Stimulated activated CD8-positive, alpha-beta memory T cell treated with anti-CD3 and anti-CD28 coated beads, Interleukin-4, amount 100 ng/mL, for 48 hours (primary cell): ENCODE measurements around the gene ZNF275.
"Not testable (repeated sequence)": the region's sequence is repeated elsewhere in the genome, so short reads cannot be mapped to it uniquely, and the experiment has no call there.

Experiments used
- DNase-seq: peaks from one replicate; pipeline ENCODE4 v3.0.0-alpha.2; 2020

Gene ZNF275

DNA sequence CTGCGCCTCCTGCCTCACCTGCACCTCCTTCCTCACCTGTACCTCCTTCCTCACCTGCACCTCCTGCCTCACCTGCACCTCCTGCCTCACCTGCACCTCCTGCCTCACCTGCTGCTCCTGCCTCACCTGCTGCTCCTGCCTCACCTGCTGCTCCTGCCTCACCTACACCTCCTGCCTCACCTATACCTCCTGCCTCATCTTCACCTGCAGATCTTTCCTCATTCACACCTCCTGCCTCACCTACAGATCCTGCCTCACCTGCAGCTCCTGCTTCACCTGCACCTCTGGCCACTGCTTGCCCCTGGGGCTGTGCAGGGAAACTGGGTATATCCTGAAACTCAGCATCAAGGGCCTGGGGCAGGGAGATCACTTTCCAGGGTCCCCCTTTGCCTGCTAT, 13.9 kb upstream of the ZNF275 start:
- not testable (repeated sequence) for DNase-seq

DNA sequence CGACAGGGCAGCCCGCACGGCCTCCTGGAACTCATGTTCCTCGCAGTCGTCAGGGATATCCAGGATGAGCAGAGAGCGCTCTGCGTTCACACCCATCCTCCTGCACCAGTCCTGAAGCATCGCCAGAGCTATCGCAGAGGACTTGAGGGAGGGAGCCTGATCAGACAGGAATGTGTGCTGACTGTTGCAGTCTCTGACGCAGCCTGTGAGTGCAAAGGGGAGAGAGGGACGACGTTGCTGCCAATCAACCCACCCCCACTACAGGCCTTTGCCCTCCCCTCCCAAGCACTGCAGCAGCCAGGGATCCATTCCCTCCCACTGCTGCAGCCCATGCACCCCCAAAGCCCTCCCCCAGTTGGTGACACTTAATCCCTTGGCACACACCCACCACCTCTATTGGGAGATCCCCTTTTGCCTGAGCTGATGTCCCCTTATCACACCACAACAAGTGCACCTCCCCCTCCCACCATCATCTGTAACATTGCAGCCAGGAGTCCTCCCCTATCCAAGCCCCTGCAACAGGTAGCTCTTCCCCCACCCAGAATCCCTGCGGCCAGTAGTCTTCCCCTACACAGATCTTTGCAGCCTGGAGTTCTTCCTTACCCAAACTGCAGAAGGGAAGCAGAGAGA, 13.3 kb upstream of the ZNF275 start:
- DNase-seq = no peak

DNA sequence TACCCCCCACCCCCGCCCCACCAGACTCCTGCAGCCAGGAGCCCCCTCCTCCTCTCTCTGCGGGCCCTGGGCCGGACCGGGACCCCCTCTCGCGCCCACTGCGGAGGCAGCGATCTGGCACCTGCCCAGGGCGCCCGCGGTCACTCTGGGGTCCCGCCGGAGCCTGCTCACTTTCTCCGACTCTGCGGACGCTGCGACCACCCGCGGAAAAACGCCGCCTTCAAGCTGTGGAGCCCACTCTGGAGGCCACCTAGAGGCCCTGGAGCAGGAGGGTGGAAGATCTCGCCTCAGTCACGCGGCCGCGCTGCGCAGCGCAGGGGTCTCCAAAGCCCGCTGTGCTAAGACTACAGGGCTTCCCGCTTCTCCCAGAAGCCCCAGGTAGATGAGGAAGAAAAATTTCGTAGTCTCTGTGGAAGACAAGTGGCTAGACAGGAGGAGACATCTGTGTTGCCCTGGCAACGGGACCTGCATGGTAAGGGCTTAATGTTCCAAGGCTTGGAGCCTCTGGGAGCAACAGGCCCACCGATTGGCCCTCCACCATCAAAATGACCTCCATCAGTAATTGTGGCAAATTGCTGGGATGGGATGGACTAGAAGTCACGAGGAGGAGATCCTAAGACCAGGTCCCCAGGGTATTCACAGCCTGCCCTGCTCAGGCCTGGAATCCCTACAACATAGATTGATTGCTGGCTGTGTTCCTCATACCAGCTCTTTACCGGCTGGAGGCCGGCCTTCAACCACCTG, 12.4 kb upstream of the ZNF275 start, which contains the start of gene PNMA6F:
Gene PNMA6F, minus strand, starts transcription at position 387 of the 744 bp plus-strand sequence. CDS start 1,093 bp downstream, outside the sequence.
- no peak for DNase-seq

DNA sequence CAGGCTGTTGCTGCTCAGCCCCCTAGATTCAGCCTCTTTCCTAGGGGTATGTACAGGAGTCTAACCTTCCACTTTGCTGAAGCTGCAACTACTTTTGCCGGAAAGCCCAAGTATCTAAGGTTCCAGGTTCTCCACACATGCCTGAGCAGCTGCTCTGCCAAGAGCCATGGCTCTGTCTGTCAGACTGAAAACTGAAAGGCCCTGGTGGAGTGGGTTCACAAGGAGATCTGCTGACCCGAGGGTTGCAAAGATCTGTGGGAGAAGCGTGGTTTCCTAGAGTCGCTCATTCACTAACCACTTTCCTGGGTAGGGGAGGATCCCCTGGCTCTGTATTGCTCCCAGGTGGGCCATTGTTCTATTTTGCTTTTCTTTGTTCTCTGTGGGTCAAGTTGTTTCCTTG, 6.4 kb upstream of the ZNF275 start:
- no peak for DNase-seq

DNA sequence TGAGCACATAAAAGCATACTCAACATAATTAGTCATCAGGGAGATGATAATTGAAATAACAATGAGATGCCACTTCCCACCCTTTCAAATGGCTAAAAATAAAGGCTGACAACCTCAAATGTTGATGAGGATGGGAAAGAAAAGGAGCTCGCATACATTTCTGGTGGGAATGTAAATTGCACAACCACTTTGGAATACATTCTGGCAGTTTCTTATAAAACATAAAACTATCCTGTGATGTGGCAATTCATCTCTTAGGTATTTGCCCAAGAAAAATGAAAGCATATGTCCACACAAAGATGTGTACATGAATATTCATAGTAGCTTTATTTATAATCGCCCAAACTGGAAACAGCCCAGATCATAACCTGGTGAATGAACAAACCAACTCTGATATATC, 687 bp upstream of the ZNF275 start:
- no peak for DNase-seq

DNA sequence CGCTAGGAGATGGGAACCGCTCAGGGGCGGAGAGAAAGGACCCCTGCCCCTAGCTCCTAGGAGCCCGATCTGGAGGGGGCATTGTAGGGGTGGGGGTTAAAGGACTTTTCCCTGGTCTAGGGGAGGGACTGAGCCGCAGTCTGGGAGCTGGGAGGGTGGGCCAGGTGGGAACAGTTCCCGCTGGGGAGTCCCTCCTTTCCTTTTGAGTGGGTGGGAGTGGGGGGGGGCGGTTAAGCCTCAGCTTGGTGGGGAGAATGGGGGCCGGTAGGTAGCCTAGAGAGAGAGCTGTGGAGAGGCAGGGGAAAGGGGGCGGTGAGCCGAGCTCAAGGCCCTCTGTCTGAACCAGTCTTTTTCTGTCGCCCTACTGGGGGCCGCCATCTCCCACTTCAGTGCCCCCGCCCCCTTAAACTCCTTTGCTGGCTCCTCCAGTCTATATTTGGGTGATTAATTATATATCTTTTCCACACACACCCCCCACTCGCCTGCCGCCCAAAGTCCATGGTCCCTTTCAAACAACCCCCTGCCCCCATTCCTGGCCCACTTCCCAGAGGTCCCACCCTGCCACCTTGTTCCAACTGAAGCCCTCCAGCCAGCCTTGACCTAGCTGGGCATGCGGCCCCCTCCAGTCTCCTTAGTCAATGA, 822 bp downstream of the ZNF275 start:
- no peak for DNase-seq

DNA sequence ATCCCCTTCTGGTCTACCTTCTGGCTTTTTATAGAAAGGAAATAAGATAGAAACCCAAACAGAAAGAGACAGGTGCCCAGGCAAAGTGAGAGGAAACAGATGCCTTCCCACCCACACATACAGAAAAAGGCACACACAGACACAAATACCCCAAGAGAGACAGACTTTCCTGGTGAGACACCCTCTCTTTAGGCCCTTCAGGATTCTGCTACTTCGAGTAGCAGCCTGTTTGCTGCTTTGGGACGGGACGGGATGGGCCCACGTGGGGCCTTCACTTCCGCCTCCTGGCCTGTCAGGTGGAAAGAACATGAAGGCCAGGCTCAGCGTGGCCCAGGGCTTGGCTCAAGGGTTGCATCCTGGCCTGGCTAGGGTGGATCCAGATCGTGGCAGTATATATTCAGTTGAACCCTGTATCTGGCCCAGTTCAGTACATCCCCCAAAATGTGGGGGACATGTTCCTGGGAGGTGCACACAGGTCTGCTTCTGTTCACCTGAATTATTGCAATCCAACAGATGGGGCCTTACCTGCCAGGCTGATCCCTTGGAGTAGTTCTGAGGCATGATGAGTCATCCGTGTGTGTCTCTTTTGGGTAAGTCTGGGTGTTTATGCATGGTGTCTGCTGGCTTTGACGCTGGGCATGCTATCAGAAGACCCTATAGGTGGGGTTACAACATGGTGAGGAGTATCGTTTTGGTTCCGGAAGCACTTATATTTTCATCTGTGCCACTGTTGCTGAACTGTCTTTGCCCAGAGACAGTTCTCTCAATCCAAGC, 2.4 kb downstream of the ZNF275 start:
- peak; percentile 25 for DNase-seq

DNA sequence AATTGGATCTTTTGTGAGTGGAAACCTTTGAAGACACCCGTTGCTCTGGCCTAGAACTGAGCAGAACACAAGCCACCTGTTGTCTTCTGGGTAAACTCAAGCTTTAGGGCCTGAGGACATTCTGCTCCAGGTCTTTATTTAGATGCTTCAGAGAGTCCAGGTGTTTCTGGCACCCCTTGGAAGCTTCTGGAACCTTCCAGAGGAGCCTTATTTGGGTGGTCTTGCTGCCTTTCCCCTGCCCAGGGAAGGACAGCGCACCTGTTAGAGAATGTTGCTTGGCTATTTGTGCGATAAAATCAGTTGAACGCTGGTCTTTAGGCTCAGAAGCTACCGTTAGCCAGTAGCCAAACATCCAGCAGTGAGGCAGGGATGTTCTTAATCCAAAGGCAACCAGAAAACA, 3.0 kb downstream of the ZNF275 start:
- DNase-seq = no peak

DNA sequence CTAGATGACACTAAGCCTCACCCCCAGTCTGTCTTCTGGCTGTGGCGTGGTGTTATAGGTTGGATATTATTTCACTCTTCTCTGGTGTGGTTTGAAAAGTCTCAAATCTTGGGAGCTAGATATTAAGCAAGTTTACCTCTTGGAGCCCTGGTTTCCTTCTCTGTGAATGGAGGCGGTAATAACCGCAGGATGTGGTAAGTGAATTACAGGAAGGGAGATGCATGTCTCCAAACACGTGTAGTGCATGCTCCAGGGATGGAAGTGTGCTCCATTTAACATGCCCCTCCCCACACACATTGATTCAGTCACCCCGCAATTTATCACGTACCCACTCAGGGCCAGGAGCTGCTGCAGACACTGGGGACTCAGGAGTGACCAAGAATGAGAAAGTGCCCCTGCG, 4.9 kb downstream of the ZNF275 start:
- no peak for DNase-seq

DNA sequence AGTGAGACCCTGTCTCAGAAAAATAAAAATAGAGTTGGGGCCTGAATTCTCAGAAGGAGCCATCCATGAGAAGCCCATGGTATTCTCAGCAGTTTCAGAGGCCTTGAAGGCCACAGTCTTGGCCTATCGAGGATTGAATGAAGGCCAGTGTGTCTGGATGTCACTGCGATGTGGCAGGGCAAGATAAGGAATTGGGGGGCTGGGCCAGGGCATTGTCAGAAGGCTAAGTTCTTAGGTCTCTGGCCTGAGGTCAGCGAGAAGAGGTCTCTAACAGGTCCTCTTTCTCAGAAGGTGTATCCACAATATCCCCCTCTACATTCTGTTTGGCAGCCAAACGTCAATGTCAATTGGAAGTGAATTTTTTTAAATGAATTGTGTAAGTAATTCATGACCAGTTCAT, 5.7 kb downstream of the ZNF275 start:
- no peak for DNase-seq

DNA sequence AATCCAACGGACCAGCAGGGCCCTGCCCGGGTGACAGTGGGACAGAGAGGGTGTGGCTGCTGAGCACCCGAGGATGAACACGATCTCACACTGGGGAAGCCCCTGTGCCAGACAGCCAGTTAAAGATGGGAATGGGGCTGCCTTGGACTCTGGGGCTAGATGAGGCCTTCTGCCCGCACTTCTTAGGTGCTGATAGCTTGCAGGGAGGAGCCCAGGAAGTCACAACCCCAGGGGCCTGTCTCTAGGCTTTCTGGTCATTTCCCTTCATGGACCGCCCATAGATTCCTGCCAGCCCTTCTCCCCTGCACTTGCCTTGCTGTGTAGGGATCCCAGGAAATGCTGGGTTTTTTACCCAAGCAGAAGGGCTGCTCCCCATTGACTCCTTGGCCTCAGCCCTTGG, 6.2 kb downstream of the ZNF275 start:
- no peak for DNase-seq

DNA sequence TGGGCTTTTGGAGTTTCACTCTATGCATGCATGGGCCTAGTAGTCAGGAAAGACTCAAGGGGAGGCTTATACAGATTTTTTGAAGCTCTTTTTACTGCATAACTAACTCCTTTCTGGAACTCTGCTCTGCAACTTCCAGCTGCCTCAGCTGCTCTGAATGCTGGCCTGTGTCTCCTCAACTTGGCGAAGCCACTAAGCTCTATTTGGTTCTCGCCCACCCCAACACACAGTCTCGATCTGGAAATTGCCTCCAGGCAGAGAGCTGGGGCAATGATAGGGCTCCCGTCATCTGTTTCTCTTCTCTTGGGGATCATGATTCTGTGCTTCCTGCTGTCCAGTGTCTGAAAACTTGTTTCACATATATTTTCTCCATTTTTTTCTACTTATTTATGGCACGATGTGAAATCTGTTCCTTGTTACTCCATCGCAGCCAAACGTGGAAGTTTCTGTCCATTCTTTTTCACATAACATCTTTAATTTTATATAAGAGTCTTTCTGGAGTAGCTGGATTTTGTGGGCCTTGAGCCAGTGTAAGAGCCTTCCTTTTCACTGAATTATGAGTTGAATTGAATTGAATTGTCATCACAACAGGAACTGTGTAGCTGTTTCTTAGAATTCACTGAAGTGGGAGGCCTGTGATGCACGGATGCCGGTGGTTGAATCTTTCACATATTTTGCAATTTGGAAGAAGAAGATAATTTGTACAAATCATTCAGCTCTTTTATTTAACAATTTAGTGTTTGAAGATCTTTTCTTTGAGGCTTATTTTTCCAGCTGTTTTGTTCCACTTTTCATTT, 9.0 kb downstream of the ZNF275 start:
- no peak for DNase-seq

DNA sequence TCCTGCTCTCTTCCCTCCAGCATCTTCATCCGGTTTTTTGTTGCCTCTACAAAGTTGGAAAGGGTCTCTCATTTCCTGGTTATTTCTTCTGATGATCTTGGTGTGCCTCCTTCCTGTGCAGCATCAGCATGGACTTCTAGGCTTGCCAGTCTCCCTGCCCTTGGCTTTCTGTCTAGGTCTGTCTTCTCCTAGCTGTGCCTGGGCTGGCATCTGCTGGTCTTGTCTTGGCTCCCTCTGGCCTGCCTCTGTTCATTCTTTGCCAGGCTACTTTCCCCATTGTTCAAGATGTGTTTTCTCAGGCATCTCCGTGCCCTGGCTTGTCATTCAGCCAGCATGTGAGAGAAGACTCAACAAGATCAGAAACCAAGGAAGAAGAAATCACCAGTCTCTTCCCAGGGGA, 9.7 kb downstream of the ZNF275 start:
- DNase-seq = no peak

DNA sequence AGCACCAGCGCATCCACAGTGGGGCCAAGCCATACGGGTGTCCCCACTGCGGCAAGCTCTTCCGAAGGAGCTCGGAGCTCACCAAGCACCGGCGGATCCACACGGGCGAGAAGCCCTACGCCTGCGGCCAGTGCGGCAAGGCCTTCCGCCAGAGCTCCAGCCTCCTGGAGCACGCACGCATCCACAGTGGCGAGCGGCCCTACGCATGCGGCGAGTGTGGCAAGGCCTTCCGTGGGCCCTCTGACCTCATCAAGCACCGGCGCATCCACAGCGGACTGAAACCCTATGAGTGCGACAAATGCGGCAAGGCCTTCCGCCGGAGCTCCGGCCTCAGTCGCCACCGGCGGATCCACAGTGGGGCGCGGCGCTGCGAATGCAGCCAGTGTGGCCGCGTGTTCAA, 13.6 kb downstream of the ZNF275 start:
- no peak for DNase-seq

DNA sequence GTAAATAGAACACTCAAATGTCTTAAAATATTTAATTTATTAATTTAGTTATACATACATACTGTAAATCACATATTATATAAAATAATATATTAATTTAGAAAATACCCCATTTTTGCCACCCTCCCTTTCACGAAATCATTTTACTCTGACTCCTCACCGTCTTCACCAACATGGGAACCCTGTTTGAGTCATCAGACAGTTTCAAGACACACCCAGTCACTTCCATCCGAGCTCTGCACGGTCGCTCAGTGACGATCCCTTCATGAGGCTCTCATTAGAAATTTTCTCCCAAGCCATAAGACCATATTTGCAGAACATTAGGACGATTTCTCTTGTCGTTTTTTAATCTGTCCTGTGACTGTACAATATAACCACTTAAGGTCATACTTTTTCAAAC, 14.5 kb downstream of the ZNF275 start:
- no peak for DNase-seq

DNA sequence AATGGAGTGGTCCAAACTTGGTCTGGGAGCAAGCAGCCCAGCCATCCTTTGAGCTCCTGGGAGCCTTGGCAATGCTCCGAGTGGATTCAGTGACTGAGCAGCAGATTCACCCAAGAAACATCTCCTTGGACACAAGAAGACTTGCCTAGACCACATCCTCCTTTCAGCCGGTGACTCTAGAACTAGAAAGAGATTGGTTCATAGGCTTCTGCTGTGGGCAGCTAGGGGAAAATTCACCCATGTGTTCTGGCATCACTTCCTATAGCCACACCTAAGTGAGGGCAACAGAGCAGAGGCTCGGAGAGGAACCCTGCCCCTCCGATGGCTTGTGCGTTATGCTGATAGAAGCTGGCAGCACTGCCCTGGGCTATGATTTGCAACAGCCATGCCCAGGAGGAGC, 16.0 kb downstream of the ZNF275 start:
- no peak for DNase-seq

DNA sequence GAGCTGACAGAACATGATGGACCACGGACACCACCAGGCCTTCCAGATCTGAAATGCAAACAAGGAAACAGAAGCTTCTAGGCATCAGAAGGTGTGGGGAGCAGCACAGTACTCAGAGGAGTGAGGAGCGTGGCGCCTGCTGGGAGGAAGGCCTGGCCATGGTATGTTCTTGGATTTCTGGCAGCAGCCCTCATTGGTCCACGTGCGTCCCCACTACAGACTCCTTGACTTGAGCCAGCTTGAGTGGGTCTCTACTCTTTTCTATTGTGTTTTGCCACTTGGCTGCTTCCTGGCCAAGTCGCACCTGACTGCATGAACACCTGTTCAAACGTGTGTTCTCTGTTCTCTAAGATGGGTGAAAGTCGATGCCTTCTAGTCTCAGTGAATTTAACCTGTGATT, 18.0 kb downstream of the ZNF275 start:
- DNase-seq = no peak

DNA sequence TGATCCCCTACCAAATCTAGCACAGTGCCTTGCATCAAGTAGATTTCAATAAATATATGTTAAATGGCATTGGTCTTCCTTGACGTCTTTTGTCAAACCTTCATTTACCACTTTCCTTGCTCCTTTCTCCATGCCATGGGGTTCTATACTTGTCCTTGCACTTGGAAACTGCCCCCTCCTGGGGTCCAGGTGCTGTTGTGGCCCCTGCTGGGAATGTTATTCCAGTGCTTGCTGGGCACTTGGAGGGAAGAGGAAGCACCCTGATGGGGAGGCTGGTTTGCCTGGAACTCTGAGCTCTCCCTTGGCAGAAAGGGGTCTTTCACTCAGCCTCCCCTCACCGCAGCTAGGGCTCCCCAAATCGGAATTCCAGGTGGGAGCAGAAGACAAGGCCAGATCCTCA, 18.9 kb downstream of the ZNF275 start:
- no peak for DNase-seq

DNA sequence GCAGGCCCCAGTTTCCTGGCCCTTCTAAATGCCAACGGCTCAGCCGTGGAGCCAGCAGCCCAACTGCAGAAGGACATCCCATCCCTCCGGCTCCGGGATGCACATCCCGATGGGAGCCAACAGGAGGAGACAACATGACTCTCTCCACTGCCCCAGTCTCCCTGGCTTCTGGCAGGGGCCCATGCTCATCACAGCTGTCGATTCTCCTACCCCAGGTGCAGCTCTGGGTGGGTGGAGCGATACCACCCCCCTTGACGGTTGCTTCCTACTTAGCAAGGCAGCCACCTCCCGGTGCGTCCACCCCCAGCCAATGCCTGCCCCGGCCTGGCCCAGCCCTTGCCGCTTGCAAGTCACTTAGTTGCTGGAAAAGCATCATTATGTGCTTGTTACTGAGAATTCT, 19.5 kb downstream of the ZNF275 start:
- no peak for DNase-seq

DNA sequence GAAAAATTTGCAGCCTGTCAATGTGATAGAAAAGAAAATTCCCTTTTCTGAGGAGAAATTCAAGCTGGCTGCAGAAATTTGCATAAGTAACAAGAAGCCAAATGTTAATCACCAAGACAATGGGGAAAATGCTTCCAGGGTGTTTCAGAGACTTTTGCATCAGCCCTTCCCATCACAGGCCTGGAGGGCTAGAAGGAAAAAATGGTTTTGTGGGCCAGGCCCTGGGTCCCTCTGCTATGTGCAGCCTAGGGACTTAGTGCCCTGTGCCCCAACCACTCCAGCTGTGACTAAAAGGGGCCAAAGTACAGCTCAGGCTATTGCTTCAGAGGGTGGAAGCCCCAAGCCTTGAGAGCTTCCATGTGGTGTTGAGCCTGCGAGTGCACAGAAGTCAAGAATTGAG, 23.9 kb downstream of the ZNF275 start:
- no peak for DNase-seq

DNA sequence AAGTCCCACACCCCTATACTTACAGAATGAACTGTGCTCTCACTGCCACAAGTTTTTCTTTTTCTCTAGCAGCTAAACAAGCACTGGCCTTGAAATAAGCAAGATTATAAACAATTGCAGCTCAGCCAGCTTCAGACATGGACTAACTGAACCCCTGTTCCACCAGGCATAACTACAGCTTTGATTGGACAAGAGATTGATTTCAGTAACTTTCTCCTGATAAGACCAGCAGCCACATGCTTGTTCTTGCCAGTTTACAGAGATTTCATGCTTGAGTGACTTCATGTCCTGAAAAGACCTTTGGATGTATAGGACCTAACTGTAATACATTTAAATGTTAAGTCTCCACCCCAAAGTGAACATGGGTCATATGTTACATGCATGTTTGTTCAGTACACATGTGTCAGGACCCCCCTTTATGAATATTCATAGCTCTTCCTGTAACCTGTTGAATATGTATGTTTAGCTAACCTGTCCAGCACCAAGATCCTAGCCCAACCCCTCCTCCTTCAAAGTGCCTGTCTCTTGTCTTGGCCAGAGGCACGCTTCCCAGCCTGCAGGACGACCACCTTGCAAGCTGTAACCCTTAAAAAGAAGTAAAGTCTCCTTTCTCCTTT, 27.9 kb downstream of the ZNF275 start:
- DNase-seq = no peak

DNA sequence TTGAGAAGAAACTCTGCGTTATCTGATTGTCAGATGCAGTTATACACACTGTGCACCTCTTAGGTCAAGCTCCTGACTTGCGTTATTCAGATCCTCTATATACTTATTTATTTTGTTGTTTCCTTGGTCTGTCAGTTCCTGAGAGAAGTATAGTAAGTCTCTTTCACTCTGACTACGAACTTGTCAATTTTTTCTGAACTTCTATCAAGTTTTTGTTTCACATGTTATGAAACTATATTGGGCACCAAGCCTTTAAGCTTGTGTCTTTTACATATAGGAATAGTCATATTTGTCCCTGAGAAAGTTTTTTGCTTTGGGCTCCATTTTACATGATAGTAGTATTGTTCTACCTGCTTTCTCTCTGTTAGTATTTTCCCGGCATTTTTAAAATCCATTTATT, 31.7 kb downstream of the ZNF275 start:
- DNase-seq = no peak
